Stimulated activated CD8-positive, alpha-beta memory T cell treated with anti-CD3 and anti-CD28 coated beads, Interleukin-2, amount 100 ng/mL, for 48 hours (primary cell): Measurements from ENCODE around the gene PTPRK.

Experiments
- DNase-seq, 2 donors: peaks; one replicate each; pipeline ENCODE4 v3.0.0-alpha.2; 2020; ENCODE audit warnings: low read depth in 2 of 2

Gene PTPRK

DNA sequence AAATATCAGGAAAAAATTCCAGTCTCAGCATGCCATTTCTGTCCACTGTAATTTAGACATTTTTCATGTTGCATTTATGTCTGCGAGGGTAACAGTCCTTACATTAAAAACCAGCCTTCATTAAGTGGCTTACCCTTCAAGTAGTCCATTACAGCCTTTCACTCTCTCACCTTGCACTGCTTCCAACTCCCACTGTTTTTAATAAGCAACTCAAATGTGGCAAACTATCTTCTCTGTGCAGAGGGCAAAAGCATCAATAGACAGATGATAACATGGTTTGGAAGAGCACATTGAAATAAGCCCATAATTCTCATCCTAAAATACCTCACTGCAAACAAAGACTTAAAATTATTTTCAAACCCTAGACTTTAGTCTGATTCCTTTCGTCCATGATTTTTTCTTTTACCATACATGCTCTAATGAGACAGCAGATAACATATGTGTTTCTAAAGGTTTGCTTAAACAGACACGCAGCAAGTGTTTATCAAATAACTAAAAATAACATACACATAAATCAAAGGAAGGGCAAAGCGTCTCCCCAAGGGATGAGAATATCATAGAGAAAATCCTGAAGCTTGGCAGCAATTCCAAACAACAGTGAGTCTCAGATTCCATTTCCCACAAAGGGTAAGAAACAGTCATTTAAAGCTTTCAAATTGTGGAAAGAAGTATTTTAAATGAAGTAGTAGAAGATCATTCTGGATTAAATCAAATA is 130.4 kb downstream of the PTPRK start:
- DNase-seq, result no peak

DNA sequence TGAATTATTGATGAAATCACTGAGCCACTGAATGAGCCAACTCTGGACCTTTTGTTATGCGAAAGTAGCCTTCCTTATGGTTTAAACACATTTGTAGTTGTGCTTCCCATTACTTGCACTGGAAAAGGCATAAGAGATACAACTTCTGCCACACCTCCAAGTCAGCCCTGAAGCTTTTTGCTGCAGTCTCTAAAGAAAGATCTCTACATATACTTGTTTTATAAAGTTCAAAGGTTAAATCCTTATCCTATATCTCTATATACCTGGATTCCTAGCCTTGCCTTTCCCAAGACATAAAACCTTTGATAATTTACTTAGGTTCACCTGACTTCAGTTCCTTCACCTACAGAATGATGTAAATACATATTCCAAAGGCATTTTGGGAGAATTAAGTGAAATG is 132.0 kb downstream of the PTPRK start:
- DNase-seq, result no peak

DNA sequence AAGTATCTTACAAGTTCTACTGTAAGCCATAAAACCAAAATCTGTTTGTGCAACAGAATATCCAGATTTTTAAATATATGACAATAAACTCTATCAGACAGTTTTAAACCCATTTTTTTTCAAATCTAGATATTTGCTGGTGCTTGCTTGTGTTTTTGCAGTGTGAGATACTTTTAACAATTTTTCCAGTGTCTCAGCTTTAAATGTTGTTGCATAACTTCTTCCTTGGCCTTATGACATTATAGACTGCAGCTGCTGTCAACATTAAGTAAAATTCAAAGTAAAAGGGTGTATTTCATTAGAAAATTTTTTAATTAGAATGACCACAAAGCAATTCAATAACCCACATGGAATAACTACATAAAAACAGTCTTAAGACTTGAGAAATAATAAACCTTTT is 139.5 kb downstream of the PTPRK start:
- no peak for DNase-seq

DNA sequence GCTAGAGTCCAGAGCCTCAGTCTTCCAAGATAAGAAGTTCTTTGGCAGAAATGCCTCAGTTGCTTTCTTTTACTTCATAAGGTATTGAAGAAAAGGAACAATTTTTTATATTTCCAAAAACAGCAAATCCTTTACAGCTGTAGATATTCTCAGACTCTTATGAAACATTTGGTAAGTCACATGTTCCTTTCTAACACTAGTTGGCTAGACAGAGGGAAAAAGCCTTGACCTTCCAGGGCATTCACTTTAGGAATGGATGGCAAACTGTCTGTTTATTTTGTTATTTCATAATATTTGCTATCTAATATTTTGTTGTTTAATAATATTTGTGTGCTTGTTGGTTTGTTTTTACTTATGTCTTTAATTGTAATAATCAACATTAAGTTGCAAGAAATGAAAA is 140.8 kb downstream of the PTPRK start:
- no peak for DNase-seq

DNA sequence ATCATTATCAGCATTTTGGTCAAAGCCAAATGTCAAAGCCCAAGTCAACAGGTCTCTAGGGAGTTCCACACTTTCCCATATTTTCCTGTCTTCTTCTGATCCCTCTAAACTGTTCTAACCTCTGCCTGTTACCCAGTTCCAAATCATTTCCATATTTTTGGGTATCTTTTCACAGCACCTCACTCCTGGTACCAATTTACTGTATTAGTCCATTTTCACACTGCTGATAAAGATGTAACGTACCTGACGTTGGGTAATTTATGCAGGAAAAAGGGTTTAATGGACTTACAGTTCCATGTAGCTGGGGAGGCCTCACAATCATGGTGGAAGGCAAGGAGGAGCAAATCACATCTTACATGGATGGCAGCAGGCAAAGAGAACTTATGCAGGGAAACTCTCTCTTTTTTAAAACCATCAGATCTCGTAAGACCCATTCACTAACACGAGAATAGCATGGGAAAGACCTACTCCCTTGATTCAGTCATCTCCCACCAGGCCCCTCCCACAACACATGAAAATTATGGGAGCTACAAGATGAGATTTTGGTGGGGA is 143.4 kb downstream of the PTPRK start:
- no peak for DNase-seq

DNA sequence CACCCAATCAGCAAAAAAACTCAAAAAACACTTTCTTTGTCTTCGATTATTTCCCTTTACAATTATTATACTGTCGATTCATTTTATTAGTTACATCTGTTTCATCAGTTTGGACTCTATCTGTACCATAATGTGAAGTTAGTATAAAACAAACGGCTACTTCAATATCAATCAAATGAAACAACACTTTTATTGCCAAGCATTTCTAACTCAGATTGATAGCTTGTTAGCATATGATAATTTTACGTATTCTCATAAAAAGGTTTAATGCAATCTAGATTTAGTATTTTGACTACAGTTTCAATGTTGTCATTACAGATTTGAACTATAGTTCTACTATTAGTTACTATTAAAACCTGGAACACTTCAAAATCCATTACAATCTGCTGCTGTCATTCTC is 149.3 kb downstream of the PTPRK start:
- DNase-seq, result no peak

DNA sequence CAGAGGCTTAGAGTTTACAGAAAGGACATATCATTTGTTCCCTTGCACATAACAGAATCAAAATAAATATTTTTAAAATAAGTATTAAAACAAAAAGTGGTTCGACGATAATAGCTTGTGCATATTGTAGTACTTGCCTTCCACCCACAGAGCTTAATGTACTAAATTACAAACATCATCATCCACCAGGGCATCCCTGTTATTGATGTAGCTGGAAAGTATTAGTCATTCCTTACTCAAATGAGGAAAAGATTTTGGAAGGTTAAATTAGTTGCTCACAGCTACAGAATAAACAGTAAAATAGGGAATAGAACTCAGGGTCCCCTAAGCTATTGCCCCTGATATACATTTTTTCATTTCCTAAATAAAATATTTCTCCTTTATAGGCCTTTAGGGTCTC is 150.3 kb downstream of the PTPRK start:
- no peak for DNase-seq

DNA sequence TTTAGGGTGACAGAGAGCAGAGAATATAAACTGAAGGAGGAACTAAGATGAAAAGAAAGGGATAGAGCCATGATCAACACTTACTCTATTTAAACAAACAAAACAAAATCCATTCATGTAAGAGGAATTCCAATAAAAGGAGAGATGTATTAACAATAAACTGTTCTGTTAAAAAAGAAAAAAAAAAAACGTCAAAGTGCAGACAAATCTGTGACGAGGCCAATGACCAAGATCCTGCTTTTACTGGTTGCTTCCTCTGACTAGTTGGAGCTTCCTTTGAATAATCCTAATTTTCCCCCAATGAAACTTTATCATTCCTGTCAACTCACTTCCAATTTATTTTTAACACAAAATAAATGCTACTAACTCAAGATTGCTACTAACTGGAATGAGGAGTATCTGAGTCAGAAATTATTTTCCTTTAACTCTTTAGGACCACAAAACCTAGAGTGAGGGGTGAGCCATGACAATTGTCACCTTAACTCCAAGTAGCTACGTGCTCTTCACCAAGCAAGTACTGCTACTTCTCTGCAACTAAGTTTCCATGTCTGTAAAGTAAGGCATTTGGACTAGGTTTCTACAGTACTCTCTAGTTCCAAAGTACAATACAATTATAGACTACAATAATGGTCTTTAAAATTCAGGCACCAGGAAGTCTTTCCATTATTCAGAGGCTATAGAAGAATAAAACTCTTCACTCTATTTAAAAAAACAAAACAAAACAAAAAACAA is 152.0 kb downstream of the PTPRK start:
- no peak for DNase-seq

DNA sequence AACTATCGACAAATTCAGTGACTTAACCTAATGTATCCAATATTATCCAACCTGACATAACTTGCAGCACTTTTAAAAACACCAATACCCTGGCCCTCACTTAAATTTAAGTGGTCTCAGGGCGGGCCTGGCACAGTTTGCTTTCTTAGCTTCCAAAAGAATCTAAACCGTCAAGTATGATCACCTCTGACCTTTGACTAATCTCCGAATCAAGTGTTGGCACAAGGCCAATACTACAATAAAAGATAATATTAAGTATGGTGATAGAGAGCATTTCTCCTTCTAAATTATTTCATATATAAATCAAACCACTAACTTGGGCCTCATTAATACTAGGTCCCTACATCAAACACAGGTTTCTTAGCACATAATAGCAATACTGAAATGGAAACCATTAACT is 153.0 kb downstream of the PTPRK start:
- DNase-seq, result no peak

DNA sequence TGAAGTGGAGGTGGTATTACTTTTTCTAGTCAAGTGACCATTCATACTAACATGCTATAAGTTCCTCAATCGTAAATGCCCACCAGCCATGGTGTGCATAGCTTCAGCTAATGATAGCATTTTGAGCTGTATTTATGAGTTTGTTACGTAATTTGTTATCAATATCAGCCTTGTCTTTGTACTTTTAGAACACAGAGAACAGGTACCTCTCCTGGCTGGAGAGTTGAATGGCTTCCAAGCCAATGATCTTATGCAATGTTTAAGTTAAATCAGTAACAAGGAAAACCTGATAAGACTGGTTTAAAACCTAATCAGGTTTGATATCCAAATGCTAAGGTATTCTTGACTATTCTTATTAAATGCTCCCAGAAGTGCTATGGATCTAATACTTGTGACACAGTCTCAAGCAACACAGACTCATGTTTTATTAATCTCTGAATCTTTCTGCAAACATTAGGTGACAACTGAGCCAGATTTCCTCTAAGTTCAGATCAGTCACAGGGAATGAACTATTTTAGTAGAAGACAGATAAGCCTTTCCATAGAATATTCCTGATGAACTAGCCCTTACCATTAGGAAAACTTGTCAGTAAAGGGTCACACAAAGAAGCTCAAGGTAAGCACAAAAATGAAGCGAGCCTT is 154.8 kb downstream of the PTPRK start:
- DNase-seq, result no peak

DNA sequence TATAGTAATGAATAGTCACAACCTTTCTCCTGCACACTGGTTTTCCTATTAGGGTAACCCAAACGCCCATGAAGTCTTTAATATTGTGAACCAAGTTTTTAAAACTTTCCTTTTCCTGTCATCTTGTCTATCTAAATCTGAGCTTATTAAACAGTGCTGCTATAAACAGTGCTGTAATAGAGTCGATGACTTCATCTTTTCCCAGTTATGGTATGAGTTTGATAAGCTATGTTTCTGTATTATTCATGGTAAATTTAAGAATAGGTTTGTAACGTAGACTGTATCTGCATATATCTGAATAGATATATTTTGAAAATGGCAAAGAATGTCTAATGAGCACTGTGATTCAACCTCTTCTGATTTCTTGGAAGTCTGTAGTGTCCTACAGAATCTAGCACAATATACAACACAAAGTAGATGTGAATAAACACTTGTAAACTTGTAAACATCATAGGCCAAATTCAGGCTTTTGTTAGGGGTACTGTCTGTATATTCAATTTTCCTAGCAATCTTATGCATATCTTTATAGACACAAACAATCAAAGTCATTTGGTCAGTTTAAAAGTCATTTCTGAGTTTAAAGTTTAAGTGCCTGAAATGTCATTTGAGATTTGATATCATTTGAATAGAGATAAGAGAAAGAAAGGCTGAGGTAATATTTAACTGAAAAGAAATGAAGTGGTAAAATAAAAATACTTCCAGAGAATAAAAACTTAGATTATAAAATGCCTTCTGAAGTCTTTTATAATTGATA is 155.5 kb downstream of the PTPRK start:
- DNase-seq, result no peak

DNA sequence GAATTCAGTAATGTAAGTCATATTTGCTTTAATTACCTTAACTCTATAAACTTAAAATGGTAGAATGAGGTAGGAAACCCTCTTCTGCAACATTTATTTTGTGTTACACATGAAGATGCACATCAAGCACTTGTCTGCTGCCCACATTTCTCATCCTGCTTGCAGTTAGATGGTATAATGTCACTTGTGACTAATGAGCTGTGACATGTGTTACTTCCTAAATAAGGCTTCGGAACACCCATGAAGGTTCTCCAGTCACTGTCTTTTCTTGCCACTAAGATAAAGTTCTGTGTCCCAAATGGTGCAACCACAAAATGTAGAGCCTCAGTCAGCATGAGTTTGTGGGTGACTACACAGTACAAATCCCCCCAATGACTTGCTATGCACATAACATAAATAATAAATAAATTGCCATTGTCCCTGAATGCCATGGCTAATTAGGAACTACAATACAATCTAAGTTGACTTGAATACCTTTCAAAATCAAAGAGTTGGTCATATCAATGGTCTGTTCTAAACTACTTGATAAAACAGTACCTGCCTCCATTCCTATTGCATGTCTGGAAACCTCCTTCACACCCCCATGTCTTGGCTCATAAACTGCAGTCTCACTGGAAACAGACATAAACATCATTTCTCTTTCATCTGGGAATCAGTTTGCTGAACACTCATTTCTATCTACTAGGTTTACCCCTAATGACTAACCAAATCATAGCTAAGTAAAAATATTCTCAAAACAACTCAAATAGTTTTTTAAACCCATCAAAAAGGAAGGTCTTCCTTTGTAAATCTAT is 157.2 kb downstream of the PTPRK start:
- no peak for DNase-seq

DNA sequence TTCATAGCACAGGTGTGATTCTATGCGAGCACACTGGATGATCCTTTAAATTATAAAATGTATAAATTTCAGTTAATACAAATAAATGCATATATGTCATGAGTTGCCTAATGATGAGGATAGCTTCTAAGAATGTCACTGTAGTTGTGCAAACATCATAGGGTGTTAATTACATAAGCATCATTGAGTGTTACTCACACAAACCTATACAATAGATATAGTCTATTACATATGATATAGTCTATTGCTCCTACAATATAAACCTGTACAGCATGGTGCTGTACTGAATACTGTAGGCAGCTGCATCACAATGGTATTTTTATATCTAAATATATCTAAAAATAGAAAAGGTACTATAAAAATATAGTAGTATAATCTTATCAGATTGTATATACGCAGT is 159.0 kb downstream of the PTPRK start:
- no peak for DNase-seq

DNA sequence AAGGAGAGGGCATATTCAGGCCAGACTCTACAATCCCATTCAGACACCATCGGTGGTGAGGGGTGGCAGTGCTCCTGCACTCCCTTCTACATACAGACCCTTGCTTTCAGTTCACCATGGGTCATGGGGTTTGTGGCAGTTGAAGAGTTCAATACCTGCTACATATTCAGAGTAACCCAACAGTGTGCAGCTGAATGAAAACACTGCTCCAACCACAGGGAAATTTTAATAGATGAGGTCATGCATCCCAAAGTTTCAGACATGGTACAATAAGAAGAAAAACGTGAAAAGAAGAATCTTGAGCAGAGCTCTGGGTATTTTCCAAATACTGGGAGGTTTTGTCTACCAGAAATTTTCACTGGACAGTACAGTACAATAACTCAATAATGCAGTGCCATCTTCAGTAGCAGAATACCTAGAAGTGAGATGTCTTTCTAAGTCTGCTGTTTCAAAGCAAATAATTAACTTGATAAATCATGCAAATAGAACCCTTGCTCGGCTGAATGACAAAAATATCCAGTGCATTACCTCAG is 162.1 kb downstream of the PTPRK start:
- DNase-seq, result no peak

DNA sequence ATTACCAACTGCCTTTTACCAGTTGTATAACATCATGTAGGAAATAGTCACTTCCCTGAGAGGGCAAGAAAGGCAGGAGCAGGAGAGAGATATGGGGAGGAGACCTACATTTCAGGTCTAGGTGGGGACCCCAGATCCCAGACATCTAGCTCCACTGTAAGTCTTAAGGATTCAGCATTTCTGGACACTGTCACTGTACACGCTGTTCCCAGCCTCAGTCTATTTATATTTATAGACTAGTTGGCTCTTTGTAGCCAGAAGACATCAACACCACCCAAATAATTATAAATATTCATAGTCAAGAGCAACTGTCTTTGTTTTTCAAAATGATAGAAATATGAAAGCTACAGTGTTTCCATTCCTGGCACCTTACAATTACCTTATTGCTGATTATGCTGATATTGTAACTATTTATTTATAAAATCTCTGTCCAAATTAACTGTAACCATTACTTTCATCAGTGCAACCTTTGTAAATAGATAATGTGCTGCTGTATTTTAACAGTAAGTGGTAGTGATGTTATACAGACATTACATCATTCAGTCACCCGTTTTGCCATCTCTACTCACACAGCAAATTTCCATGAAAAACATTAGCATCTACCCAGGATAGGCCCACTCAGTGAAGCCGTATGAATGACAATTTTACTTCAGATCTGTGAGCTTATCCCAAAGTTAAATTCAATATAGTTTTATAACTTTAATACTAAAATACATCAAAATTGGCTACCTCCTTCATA is 162.8 kb downstream of the PTPRK start:
- DNase-seq, result no peak

DNA sequence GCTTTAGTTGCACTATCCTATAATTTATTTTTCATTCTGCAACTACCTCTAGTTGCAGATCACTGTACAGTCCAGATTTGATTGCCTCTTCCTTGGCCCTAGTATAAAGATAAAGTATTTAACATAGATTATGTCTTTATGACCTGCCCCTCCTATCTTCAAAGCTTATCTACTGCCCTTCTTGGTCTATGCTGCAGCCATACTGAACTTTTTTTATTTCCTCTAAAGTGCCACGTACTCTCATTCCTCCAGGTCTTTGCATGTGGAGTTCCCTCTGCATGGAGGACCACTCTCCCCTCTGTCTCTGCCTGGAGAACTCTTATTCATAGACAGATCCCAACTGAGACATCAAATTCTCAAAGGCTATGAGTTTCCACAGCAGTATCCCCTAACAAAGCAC is 168.0 kb downstream of the PTPRK start:
- no peak for DNase-seq

DNA sequence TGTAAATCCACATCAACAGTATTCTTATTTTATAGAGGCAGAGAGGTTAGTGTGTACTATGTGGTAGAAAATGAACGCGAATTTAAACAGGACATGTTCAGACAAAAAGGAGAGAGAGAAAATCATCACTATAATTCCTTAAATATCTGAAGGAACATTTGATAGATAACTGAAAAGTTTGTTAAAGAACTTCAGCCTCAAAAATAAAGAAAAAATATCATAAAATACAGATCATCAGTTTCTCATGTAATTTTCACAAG is 169.2 kb downstream of the PTPRK start:
- DNase-seq, result no peak

DNA sequence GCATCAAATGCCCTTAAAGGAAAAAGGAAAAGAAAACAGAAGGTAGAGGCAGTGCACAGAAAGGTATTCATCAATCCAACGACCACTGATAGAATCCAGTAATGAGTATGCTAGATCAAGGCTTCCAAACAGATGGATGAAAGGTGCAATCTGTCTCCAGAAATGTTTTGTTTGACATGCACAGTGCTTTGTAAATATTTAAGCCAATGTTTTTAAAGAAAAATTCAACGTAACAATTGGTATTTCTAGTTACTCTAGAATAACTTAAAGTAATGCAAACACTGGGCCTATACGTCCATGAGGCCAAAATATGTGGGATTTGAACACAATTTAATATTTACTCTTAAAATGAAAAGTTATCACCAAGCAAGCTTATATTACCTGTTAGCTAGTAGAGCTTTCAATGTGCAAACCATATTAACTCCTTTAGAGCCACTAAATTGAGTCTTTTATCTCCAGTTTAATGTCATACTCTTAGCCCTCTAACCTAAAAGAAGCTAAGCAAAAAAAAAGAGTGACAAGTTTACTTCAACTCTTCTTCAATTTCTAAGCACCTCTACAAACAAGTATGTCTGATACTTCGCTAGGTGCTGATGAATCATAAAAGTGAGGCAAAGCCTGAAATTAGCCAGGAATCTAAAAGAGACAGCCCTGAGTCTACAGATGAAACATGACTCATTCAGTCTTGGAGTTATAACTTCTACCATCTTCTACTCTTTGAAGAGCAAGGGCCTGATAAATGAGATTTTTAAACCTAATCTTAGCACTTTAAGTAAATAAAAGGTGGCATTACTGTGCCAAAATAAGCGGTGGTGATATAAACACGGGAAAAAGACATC is 169.8 kb downstream of the PTPRK start:
- DNase-seq, result no peak

DNA sequence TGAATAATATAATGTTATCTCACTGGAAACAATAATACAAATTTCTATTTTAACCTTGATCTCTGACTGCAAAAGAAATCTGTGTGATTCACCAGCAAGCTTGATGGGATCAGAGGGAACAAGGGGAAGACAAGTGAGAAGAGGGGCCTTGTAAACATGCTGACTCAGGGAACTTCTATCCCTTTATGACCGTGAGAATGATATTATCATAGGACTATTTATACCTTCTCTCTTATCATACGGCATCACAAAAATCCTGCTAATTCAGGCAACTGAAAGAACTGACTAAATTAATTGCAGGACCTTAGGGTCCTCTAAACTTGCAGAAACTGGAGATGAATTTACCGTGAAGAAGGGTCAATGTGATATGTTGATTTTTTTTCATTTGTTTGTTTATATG is 173.3 kb downstream of the PTPRK start:
- DNase-seq, result no peak

DNA sequence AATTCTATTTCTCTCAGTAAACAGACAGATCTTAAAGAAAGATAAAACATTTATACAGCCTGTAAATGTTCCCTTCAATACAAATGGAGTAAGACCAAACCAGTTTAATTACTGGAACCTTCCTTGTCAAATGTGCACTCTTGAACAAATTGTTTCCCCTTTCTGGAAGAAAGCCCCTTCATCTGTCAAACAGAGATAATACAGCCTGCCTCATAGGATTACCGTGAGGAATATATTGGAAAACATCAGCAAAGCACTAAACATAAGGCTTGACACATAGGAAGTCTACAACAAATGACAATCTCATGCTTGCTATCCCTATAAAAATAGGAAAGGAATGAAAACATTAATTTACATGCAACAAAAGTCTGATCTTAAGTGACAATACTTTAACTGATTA is 173.8 kb downstream of the PTPRK start:
- DNase-seq, result no peak
